HG02943 (cell line): ENCODE data around the gene SH2D3C.

Experiments used
- ATAC-seq: cut with Tn5 transposase; IDR thresholded peaks from one replicate; pipeline ENCODE4 v1.9.1; 2021; ENCODE audit warnings: mild to moderate bottlenecking, low read depth, moderate library complexity; ENCODE audit not compliant: unreplicated experiment

Gene SH2D3C, protein sequence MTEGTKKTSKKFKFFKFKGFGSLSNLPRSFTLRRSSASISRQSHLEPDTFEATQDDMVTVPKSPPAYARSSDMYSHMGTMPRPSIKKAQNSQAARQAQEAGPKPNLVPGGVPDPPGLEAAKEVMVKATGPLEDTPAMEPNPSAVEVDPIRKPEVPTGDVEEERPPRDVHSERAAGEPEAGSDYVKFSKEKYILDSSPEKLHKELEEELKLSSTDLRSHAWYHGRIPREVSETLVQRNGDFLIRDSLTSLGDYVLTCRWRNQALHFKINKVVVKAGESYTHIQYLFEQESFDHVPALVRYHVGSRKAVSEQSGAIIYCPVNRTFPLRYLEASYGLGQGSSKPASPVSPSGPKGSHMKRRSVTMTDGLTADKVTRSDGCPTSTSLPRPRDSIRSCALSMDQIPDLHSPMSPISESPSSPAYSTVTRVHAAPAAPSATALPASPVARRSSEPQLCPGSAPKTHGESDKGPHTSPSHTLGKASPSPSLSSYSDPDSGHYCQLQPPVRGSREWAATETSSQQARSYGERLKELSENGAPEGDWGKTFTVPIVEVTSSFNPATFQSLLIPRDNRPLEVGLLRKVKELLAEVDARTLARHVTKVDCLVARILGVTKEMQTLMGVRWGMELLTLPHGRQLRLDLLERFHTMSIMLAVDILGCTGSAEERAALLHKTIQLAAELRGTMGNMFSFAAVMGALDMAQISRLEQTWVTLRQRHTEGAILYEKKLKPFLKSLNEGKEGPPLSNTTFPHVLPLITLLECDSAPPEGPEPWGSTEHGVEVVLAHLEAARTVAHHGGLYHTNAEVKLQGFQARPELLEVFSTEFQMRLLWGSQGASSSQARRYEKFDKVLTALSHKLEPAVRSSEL

DNA sequence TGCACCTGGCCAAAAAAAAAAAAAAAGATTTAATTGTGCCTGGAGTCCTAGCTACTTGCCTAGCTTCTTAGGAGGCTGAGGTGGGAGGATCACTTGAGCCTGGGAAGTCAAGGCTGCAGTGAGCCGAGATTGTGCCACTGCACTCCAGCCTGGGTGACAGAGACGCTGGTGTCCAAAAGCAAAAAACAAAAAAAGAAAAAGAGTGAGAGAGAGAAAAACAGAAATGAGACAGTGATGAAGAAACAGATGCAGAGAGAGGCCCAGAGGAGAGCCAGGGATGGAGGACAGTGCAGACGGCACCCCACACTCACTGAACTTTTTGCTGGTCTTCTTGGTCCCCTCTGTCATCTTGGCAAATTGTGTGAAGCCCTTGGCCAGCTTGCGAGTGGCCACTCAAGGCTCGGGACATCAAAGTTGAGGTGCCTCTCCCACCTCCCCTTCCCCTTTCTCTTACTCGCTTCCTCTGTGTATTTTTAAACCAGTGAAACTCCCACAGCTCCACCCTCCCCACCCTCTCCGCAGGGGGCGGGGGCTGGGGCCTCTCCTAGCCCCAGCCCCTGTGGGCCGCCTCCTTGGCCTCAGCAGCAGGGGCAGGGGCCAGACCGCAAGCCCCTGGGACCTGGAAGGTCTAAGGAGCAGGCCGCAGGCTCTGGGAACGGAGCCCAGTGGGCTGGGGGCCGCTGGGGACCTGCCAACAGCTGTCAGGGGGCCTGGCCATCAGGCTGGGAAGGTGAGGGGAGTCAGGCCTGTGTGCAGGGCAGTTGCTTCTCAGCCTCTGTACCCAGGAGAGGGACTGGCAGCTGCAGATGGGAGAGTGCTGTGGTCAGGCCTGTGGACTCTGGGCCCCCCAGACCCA is at the start of gene SH2D3C:
Gene SH2D3C, minus strand, starts transcription at position 387 of the 856 bp plus-strand sequence. Its CDS starts 39 bp downstream, at position 348.
- no peak for ATAC-seq

DNA sequence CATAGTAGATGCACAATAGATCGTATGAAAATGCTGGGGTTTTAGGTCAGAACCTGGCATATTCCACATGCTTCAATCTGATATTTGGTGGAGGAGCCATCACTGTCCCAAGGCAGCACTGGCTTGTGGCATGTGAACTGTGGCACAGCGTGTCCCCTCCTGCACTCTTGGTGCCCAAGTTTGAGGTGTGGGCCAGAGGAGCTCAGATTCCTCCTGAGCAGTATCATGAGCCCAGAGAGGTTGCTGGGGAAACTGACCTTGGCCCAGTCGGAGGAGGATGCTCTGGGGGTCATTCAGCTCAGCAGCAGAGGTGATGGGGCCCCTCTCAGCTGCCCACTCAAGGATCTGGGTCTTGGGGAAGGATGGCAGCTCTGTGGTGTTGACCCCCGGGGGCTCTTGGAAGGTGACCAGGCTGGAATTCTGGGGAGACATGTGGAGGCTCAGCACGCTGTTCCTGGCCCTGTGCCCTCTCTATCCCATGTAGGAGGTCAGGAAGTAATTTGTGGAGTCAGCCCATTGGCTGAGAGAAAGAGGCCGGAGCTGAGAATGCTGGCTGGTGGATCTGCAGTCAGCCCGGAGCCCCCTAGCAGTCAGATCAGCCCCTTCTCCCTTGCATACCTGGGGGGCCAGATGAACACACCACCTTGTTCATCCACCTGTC is 47.9 kb upstream of the SH2D3C start:
- ATAC-seq = no peak

DNA sequence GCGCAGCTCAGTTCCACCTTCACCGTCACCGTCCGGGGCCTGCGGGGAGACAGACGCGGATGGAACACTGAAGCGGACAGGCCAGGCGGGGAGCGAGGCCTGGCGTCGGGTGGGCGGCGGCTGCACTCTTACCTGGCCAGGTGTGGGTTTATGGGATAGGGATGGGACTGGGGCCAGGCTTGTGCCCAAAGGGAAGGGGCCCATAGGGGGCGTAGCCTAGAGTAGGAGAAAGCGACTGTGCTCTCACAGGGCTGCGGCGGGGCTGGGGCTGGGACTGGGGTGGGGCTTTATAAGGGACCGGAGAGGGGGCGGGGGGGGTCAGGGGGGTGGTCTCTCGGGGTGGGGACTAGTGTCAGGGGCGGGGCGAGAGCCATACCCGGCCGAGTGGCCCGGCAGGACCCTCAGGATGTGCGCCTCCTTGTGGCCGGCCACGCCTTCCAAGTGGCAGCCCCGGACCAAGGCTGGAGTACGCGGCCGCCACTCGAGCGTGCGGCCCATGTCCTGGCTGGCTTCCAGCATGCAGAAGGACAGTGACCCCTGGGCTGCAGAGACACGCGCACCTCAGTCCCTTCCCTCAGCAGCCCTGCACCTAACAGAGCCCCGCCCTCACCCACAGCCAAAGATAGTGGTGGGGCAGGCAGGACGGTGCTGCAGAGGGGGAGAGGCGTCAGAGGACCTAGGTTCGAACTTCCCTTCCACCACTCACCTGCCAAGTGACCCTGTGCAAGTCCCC is 47.0 kb upstream of the SH2D3C start:
- ATAC-seq = no peak

DNA sequence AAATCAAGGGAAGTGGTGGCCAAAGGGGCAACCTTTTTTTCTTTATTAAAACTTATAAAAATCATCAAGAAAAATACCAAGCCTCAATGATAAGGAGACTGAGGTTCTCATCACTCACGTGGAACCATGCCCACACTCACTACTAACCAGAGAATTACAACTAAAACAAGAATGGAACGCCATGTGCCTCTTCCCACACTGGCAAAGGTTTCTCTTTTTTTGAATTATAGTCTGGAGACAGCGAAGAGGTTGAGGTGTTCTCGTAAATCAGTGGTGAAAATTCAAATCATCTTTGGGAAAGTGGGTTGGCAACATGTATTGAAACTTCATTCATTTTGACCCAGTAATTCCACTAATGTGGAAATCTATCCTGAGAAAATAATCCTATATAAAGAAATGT is 43.6 kb upstream of the SH2D3C start:
- no peak for ATAC-seq

DNA sequence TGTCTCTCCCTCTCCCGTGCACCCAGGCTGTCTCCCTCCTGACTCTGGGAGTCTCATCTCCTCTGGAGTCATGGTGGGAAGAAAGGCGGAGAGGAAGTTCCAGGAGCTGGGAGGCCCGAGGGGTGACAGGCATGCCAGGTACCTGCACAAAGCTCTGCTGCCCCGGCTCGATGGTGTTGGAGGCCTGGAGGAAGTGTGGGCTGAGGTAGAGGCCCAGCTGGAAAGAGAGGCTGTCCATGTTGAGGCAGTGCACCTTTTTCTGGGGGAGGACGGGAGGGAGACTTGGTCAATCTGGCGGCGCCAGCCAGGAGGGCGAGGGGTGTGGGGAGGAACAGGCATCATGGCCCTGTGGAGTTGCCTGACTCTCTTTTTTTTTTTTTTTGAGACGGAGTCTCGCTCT is 40.1 kb upstream of the SH2D3C start:
- ATAC-seq = no peak

DNA sequence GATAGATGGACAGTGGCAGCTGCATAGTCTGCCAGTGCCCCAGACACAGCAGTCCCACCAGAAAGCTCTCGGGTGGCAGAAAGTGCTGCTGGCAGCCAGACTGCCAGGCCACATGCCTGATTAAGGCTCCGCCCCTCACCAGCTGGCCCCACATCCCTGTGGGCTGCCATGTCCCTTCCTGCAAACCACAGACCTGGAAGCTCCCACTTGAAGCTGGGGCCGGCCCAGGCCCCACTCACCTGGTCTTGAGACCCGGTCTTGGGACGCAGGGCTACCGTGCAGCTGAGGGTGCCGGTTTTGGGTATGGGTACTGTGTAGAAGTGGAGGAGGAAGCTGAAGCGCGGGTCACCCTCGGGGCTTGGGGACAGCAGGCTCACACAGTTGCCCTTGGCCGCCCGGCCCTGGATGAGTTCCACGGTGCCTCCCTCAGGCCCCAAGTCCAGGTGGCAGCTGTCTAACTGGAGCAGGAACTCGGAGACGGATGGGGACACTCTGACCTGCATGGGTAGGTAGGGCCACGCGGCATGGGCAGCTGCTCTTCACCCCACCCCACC is 39.5 kb upstream of the SH2D3C start:
- ATAC-seq = no peak

DNA sequence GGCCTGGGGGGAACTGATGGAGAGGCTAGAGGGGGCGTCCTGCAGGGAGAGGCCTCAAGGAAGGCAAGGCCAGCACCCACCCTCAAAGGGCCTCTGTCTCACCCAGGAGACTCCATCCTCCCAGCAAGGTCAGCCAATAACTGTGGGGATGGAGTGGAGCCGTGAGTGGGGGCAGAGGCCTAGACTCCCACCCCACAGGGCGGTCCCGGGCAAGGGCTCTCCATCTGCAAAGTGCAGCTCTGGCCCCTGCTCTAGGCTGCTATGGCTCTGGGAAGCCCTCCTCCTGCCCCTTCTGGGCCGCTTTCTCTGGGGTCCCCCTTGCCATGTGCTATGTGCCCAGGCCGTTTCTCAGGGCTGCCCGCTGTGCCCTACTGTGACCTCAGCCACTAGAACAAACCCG is 38.3 kb upstream of the SH2D3C start:
- ATAC-seq = no peak

DNA sequence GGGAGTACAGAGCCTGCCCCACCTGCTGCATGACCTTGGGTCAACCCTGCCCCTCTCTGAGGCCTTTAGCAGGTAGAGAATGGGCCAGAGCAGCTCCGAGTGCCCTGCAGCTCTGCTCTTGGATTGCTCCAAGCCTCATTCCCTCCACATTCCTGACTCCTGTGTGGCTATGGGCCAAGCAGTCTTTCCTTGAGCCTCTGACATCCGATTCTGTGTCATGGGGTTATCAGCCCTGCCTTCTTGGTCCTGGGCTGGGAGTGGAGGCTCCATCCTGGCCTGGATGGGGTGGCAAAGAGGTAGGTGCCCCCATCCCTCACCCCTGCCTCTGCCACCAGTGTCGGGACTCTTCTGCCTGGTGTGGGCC is 37.9 kb upstream of the SH2D3C start:
- ATAC-seq = no peak

DNA sequence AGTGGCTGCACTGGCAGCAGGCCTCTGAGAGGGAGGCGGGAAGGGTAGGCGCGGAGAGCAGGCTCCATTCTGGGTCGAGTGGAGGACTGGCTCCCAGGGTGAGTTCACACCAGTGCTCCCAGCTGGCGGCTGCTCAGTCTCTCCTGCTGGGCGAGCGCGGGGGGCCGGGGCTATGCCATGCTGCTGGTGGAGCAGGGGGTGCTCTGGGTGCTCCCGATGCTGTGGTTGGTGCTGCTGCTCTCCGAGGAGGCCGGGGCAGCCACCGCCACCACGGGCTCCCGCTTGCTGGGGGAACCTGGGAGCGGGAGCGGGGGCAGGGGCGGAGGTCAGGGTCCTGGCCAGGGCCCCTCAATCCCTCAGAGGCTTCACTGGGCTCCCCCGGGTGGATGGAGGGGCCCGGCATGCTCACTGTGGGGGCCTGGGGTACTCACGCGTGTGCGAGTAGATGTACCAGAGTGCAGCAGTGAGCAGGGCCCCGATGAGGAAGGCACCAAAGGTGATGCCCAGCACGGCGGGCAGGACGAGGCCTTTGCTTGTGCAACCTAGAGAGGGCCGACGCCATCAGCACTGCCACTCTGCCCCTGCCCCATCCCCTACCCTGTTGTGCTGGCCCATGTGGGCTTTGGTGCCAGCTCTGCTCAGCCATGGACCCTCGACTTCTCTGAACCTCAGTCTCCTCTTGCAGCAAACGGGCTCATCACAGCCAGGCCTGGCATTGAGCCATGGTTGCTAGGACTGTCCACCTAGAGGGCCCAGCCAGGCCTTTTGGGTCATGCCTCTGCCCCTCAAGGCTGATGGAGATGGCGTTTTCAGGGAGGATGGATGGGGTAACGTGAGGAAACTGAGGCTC is 37.3 kb upstream of the SH2D3C start:
- ATAC-seq = no peak

DNA sequence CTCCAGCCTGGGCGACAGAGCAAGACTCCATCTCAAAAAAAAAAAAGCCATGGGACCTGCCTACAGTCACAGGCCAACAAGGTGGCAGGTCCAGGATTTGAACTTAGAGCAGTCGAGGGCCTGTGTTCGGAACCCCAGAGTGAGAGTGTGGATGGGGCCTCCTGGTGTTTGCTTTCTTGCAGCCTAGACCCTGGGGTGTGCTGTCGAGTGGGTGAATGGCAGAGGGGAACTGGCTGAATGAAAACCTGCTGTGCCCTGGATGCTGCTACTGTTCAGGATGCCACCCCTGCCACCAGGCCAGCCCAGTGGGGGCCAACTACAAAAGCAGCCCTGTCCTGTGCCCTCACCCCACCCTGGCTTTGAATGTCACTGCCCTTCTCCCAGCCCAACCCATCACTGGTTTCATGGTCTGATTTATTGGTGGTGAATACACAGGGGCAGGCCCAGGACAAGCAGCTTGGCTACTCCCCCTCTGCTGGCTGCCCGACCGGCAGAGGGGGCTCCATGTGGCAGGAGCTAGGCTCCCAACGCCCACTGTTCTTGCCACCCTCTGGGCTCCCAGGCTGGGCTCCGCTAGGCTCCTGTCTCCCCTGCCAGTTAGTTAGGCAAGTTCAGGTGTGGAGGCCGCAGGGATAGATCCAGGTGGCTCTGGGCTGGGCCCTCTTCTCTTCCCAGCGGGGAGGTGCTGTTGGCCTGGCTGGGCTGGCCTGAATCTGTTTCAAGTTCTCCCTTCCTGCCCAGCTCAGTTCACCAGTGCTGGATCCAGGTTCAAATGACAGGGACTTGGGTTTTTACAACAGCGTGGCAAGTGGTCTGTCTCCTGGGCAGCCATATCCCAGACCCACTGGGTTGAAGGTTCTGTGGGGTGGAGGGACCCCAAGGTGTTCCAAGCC is 36.4 kb upstream of the SH2D3C start:
- no peak for ATAC-seq

DNA sequence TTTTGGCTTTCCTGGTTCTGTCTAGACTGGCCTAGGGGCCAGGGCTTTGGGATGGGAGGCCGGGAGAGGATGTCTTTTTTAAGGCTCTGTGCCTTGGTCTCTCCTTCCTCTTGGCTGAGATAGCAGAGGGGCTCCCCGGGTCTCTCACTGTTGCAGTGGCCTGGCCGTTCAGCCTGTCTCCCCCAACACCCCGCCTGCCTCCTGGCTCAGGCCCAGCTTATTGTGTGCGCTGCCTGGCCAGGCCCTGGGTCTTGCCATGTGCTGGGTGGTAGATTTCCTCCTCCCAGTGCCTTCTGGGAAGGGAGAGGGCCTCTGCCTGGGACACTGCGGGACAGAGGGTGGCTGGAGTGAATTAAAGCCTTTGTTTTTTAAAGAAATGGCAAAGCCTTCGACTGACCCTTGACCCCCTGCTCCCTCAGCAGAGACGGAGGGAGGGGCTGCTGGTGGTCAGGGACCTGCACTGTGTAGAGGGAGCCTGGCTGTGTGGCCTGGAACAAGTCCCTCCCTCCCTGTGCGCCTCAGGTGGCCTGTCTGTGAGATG is 35.3 kb upstream of the SH2D3C start:
- no peak for ATAC-seq

DNA sequence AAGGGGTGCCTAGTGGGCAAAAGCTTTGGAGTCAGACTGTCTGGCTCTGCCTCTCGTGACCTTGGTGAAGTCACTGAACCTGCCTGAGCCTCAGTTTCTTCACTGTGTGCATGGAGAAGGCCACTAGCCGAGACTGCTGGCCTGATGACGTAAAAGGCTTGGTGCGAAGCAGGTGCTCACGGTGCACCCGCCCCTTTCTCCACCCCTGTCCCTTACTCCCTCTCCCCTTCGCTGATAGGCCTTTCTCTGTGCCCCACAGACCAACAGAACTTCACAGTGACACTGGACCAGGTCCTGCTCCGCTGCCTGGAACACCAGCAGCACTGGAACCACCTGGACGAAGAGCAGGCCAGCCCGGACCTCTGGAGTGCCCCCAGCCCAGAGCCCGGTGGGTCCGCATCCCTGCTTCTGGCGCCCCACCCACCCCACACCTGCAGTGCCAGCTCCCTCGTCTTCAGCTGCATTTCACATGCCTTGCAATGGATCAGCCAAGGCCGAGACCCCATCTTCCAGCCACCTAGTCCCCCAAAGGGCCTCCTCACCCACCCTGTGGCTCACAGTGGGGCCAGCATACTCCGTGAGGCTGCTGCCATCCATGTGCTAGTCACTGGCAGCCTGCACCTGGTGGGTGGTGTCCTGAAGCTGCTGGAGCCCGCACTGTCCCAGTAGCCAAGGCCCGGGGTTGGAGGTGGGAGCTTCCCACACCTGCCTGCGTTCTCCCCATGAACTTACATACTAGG is 34.6 kb upstream of the SH2D3C start:
- no peak for ATAC-seq

DNA sequence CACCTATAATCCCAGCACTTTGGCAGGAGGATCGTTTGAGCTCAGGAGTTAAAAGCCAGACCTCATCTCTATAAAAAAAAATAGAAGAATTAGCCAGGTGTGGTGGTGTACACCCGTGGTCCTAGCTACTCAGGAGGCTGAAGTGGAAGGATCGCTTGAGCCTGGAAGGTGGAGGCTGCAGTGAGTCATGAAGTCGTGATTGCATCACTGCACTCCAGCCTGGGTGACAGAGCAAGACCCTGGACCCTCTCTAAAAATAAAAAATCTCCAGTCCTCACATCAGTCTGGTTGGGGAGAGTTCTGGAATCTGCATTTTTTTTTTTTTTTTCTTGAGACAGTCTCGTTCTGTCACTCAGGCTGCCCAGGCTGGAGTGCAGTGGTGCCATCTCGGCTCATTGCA is 33.5 kb upstream of the SH2D3C start:
- ATAC-seq = no peak

DNA sequence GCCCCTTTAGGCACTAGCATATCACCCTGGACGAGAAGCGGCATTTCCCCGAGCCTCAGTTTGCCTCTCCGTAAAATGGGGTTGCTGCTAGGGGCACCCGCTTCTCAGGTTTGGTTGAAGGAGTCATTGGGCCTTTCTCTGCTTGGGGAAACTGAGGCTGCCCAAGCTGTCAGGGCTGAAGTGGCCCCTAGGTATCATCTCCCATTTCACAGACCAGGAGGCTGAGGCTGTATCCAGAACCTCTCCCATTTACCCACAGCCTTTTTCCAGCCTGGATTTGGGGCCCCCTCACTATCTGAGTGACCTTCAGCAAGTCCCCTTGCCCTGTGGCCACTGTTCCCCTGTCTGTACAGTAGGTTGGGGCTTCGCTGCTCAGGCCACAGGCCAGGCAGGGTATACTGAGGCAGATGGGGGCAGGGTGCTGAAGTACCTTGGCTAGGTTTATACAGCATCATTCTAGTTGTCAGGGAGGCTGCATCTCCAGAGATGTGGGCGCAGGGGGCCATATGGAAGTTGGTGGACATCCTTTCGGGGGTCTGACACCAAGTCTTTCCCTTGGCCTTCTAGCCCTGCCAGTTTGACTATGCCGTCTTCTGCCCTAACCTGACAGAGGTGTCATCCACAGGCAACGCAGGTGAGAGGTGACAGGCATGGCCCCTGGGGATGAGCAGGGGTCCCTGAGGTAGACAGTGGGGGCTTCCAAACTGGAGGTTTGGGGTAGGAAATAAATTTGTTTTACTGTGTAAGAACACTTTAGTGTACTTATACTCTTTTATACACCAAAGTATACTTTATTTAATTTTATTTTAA is 32.1 kb upstream of the SH2D3C start:
- ATAC-seq = no peak

DNA sequence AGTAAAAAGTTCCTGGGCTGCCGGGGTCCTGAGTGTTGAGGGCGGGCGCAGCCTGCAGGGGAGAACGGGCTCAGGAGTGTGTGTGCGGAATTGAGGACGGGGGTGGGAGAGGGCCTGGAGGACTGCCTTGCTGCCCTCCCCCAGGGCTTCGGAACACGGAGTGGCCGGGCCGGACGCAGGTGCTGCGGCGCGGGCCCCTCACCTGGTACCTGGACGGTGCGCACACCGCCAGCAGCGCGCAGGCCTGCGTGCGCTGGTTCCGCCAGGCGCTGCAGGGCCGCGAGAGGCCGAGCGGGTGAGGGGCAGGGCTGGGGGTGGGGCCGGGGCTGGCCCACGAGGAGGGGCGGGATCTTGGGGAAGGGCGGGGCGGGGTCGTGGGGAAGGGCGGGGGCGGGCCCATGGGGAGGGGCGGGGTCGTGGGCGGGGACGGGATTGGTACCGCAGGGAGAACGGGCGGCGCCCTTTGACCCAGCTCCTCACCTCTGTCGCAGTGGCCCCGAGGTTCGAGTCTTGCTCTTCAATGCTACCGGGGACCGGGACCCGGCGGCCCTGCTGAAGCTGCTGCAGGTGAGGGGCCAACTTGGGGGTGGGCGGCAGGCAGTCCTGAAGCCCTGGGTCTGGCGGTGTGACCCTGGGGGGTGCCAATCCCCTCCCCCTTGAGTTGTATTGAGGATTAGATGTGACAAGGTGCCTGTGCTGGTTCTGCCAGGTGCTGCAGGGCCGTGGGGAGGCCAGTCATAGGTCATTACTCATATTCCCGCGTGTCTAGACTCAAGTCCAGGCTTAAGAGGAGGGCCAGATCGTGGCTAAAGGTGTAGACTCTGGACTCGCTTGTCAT is 31.3 kb upstream of the SH2D3C start:
- no peak for ATAC-seq
